T follicular helper cell (primary cell): Measurements from ENCODE around the gene WDR5.

Experiments used
- DNase-seq: peaks from one replicate; pipeline ENCODE4 v3.0.0-alpha.2; 2020; ENCODE audit warnings: low read depth

The WDR5 gene

DNA sequence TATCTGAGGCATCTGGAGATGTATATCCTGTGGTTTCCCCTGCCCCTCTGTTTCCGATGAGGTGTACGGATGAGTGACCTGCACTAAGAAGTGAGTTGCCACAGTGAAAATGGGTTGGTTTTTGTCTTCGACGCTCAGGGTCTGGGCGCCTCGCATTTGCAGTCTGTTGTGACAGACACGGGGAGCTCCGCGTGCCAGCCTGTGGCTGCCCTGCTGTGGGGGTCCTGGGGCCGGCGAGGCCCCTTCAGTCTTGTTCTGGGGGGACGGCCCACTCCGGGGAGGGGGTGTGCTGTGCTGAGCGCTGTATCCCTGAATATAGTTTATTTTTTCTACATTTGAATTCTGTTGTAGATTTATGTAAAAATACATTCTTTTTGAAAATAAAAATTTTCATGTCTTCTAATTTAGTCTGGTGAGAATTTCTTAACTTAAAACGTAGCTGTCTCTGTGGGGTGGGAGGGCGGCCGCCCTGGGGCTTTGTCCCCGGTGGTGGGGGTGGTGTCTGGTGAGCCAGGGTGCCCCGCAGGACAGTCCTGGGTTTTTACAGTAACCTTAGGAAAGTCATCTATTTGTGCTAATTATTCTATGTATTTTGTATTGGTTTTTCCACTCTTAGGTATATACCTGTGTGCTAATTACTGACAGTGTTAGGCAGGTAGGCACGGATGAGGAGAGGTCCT is 23.8 kb downstream of the WDR5 start:
- DNase-seq: no peak

DNA sequence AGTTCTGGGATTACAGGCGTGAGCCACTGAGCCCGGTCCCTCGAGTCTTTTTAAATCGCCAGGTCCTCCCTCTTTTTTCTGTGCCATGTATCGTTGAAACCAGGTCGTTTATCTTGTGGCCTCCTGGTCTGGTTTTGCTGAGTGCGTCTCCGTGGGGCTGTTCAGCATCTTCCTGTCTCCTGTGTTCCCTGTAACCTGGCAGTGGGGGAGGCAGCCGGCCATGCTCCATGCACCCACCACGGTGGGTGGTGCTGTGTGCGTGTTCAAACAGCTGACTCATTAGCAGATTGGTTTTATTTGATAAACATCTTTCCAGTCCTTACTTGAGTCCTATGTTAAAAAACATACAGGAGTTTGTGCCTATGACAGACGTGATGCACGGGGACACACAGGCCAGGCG is 25.8 kb downstream of the WDR5 start:
- no peak for DNase-seq

DNA sequence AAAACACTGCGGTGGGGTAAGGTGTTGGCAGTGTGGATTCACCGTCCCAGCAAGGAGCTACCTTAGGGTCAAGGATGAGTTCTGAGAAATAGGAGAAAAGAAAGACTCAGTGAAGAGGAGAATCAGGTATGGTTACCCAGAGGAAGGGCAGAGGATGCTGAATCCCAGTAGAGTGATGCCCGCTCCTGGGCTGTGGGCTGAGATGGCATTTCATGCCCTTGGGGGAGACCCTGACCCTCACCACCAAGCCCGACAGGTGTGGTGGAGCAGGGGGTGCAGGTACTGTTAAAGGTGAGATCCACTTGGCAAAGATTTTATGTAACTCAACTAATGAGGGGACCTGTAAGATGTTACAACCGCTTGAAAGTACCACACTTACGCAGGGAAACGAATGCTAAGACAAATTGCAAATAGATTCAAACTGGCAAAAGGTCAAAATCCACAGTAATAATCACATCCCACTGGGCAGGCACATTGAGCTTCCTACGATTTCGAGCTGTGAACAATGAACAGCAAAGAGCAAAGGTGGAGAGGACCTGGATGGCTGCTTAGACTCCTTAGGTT is 26.4 kb downstream of the WDR5 start:
- DNase-seq: no peak

DNA sequence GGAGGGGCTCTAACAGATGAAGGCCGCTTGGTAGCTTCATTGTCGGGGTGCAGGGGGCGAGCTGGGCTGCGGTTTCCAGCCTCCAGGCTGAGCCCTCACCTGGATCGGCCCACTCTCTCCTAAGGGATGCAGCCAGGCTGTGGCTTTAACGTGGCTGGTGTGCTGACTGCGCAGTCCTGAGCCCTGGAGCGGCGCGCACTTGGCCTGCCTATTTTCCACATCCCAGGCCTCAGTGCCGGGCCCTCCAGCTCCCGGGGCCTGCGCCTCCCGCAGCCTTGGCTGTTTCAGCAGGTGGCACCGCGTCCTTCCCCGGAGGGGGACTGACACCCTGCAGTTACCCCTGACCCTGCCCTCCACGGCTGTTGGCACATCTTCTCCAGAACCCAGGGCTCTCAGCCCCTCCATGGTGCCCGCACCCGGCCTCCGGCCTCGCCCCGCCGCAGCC is 27.1 kb downstream of the WDR5 start:
- DNase-seq: no peak

DNA sequence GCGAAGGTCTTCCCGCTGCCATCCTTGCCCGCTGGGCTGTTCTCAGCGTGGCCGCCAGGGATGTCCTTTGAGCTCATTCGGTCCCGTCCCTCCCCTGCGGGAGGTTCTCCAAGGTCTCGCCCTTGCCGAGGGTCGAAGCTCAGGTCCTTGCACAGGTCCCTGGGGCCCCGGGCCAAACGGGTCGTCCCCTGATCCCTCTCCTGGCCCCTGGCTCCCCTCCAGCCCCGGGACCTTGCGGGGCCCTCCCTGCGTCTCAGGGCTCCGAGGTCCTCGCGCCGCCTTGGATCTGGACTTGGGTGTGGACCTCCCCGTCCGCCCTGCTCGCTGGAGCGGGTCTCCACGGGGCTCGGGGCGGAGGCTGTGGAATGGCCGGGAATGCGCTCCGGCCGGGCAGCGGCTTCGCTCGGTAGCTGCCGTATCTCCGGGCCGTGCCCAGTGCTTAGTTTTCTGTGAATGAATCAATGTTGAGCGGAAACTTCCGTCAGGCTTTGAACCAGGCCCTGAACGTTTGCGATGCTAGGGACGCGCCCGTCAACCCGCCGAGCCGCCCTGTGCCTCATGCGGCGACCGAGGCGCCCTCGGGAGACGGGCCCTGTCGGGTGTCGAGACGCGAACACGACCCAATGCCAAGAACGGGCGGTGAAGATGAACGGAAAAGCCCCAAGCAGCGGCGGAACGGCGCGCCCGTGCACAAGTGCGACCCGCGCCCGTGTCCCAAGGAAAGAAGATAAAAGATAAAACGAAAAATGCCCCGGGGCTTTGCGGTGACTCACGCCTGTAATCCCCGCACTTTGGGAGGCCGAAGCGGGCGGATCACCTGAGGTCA is 27.7 kb downstream of the WDR5 start:
- DNase-seq: peak; percentile 63

GRCh38 chr9:134164879-134165278 is 29.0 kb downstream of the WDR5 start:
- DNase-seq: no peak

- peak; percentile 22 for DNase-seq
Measured at GRCh38 chr9:134165357-134166315, 29.8 kb downstream of the WDR5 start.

DNA sequence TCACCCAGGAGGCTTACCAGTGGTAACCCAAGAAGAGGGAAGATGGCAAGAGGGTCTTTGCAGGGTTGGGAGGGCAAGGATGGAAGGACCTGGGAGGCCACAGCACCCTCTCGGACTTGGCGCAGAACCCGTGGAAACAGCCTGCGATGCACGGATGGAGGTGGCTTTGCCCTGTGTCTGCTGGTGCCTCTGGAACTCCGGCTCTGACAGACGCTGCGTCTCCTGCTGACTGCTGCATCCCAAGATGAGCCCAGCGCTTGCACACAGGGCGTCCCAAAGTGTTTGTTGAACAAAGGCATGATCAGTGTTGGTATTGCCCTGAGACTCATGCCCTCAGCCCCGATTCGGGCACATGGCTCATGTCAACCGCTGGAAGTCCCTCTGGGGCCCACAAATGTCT is 30.5 kb downstream of the WDR5 start:
- no peak for DNase-seq

GRCh38 chr9:134167530-134167931 is 31.6 kb downstream of the WDR5 start:
- no peak for DNase-seq

DNA sequence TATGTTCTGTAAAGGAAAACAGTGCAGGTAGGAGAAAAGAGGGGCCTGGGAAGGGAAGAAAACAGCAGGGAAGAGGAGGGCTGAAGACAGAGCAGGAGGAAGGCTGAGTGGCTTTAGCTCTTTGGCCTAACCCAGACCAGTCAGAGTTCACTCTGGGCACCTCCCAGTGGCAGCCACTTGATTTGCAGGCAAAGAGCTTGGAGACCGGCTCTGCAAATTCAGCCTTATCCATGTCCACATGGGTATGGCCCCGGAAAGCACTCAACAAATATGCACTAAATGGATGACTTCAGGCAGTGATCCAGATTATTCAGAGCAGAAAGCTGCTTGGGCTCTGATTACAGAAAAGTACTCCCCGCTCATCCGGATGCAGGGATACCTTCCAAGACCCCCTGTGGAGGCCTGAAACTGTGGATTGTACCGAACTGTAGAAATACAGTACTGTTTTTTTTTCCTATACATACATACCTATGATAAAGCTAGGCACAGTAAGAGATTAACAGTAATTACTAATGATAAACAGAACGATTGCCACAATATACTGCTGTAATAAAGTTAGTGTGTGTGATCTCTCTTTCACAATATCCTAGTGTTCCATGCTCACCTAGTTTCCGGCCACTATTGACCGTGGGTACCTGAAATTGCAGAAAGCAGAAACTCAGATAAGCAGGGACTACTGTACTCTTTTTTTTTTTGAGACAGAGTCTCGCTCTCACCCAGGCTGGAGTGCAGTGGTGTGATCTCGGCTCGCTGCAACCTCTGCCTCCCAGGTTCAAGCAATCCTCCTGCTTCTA is 33.1 kb downstream of the WDR5 start:
- no peak for DNase-seq

GRCh38 chr9:134169724-134170401 is 34.0 kb downstream of the WDR5 start:
- DNase-seq: no peak

DNA sequence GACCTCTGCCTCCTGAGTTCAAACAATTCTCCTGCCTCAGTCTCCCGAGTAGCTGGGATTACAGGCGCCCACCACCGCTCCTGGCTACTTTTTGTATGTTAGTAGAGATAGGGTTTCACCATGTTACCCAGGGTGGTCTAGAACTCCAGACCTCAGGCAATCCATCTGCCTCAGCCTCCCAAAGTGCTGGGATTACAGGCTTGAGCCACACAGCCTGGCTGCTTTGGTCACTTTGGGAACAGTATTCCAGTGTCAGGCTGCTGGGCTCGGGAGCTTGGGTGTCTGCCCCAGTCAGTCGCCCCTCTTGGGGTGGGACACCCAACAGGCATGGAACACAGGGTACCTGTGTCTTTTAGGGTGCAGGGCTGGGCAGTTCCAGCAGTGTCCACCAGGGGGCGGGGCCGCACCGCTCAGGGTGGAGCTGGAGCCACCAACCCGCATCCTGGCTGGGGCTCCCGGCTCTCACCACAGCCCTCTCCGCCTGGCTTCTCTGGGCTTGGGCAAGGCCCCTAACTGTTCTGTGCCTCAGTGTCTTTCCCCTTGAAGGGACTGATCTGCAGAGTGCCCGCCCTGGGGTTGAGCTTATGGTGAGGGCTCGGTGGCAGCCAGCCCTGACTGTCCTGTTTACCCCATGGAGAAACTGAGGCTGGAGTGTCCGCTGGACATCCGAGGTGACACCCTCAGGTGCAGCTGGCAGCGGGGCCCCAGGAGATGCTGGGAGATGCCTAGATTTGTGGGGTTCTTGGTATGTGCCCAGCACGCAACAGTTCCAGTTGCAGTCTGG is 34.8 kb downstream of the WDR5 start:
- no peak for DNase-seq

GRCh38 chr9:134171316-134172197 is 35.7 kb downstream of the WDR5 start:
- no peak for DNase-seq

DNA sequence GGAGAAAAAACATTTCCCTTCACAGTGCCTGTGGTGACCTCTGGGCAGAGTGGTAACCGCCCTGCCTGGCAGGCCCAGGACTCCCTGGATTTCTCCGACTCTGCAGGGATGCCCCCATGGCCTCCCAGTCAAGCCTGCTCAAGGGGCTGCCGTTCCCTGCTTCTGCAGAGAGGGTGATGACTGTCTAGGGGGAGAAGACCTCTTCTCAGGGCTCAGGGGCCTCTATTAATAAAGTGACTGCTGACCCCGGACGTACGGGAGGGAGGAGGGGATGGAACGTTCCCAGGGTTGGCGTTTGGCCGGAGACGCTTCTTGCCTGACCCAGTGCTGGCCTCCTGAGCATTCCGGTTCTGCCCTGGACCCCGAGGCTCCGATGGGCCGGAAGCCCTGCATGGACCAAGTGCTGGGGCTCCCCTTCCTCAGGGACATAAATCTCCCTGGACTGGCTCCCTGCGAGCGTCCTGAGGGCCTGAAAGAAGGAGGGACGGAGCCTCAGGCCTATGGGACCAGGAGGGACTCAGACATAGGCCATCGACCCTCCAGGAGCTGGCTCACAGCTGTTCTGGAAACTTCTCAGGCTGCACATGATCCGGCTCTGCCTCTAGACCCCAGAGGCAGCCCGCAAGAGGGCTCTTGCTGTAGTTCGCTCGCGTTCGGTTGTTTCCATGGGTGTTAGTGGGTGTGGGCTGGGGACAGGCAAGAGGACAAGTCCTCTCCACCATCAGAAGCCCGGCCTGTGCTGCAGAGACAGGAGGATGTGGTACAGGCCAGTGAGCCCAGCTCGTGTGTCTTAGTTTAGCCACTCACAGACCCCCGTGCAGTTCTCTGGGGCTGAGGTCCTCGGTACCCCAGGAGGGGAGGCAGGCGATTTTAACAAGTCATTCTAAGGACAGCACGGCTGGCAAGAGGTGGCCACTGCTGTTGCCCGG is 36.6 kb downstream of the WDR5 start:
- DNase-seq: no peak

GRCh38 chr9:134173127-134174072 is 37.5 kb downstream of the WDR5 start:
- no peak for DNase-seq

DNA sequence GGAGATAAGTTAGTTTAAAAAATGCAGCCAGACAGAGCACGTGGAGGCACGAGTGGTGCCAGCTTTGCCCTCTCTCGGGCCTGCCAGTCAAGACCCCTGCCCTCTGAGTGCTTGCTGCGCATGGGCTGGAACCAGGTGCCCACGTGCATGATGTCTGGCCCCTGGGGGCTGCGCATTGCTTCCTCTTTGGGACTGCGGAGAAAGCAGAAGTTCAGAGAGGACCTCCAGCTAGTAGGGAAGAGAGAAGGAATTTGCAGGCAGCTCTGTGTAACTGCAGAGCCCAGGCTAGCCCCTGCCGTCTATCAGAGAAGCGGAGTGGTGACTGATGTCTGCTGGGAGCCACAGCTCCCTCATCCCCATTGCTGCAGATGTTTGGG is 38.2 kb downstream of the WDR5 start:
- no peak for DNase-seq
